Heart right ventricle (tissue), 16 donors: ENCODE results near the gene ATG4A. TPM values are rescaled to one million over a fixed set of nuclear protein-coding genes. Genes with fewer than 3 reads are reported as not detected.

Source experiments
- ATAC-seq, 8 donors: fragments of 200-7000 bp; cut with Tn5 transposase; one replicate each; pipeline ENCODE4 v1.9.1; 2020; ENCODE audit warnings: mild to moderate bottlenecking in 8 of 8, moderate library complexity in 8 of 8, moderate number of reproducible peaks in 1 of 8
- DNase-seq, 2 donors: peaks; one replicate each; pipeline ENCODE4 v3.0.0-alpha.2; 2020
- H3K27ac ChIP-seq, 10 donors: fragments of 200-600 bp; sonication (generic) in 2 of 10; one replicate each; pipeline versions ENCODE4 v1.5.0 to v1.8.0; 2020 to 2022; ENCODE audit warnings: mild to moderate bottlenecking in 3 of 10
- H3K27me3 ChIP-seq, 7 donors: fragments of 200-600 bp; one replicate each; pipeline ENCODE4 v1.8.0; 2021 to 2022; ENCODE audit warnings: mild to moderate bottlenecking in 2 of 7
- H3K36me3 ChIP-seq, 9 donors: fragments of 200-600 bp; sonication (generic) in 1 of 9; one replicate each; pipeline versions ENCODE4 v1.5.0 to v1.8.0; 2020 to 2022; ENCODE audit warnings: mild to moderate bottlenecking in 2 of 9
- H3K4me1 ChIP-seq, 9 donors: fragments of 200-600 bp; sonication (generic) in 1 of 9; one replicate each; pipeline versions ENCODE4 v1.5.0 to v1.8.0; 2020 to 2022; ENCODE audit warnings: mild to moderate bottlenecking in 4 of 9
- H3K4me3 ChIP-seq, 10 donors: fragments of 200-600 bp; sonication (generic) in 2 of 10; one replicate each; pipeline versions ENCODE4 v1.5.0 to v1.8.0; 2020 to 2022; ENCODE audit warnings: mild to moderate bottlenecking in 7 of 10, moderate library complexity in 2 of 10
- H3K9me3 ChIP-seq, 11 donors: fragments of 200-600 bp in 10 of 11; sonication (generic) in 2 of 11; one replicate each; pipeline versions ENCODE4 v1.5.0 to v1.8.0; 2013 to 2022; ENCODE audit warnings: mild to moderate bottlenecking in 2 of 11, control low read depth in 1 of 11, moderate library complexity in 1 of 11
- CTCF ChIP-seq, 9 donors: fragments of 200-600 bp; sonication (generic) in 2 of 9; IDR thresholded peaks; one replicate each; pipeline versions ENCODE4 v1.5.0 to v1.8.0; 2021 to 2022; ENCODE audit warnings: antibody characterized with exemption in 9 of 9, mild to moderate bottlenecking in 5 of 9, moderate library complexity in 1 of 9
- WGBS, 2 donors: extraction: QIAGEN DNeasy Blood & Tissue Kit; methylation state at CpG; one replicate each; pipeline ENCODE4 v1.1.7; 2013; ENCODE audit warnings: inconsistent platforms in 1 of 2; 5-methylcytosine and 5-hydroxymethylcytosine counted together
- intact Hi-C, 10 donors: fragments of 100-400 bp; cut with DNase I; formaldehyde crosslinking; loops; one replicate each; pipeline versions ENCODE4 v1.11.1 to v1.14.2; 2022
- long read RNA-seq, 3 donors: library from polyadenylated mRNA; unstranded; transcript quantifications; one replicate each; pipeline ENCODE4 v2.0.0, GENCODE V29; 2020 to 2021
- polyA plus RNA-seq, 2 donors: library from polyadenylated mRNA; stranded (reverse); fragments of 200-250 nt; gene quantifications; one replicate each; pipeline ENCODE4 v1.2.3, GENCODE V29; 2013
- total RNA-seq, 10 donors: library from RNA; stranded (reverse); fragmentation: NEBNext Ultra II Directional in 3 of 10; extraction: Animal tissue kit (Norgen Biotek cat#: 25700) in 3 of 10; gene quantifications; one replicate each; pipeline versions ENCODE4 v1.2.1 to v1.2.4, GENCODE V29; 2021 to 2023
- donor health status: Arrhythmogenic right ventricular cardiomyopathy.
- donor health status: ischemic (EF 13 %, LVEDD 7.1; RV severe dilation, severe dysfunction).
- donor health status: healthy with polysubstance abuse.
- donor health status: DM: no; HTN: yes; CAD: no.
- donor health status: DM: no; HTN: no; CAD: no.
- donor health status: ischemic (EF 25% LVEDD 6.9; RV normal size, moderate dysfunction).
- donor health status: ischemic (EF 25% LVEDD 5.7; RV mildly dilated, moderate dysfunction).
- donor health status: healthy.
- donor health status: DM: yes; HTN: yes; CAD: no.
- donor health status: Ischemic cardiomyopathy.
- donor health status: ischemic (EF 35%, LVEDD 5.7; RV mildly dilated, moderate dysfunction).
- donor health status: nonischemic (EF 11% LVEDD 7.7; RV severe dilation, severe dysfunction).
- donor health status: DM: yes; HTN: yes; CAD: no.
- donor health status: PGD.
- donor health status: ischemic (EF 29% LVEDD 5.4; RV normal size, mild dysfunction).
- donor health status: nonischemic (EF 23%, LVEDD 6.1; RV moderate dilation, normal function).

Gene ATG4A, protein sequence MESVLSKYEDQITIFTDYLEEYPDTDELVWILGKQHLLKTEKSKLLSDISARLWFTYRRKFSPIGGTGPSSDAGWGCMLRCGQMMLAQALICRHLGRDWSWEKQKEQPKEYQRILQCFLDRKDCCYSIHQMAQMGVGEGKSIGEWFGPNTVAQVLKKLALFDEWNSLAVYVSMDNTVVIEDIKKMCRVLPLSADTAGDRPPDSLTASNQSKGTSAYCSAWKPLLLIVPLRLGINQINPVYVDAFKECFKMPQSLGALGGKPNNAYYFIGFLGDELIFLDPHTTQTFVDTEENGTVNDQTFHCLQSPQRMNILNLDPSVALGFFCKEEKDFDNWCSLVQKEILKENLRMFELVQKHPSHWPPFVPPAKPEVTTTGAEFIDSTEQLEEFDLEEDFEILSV
- total RNA-seq (10 to 100 TPM; 13.1 to 20.5 (median 17.3) TPM), polyA plus RNA-seq (10 to 100 TPM; 13.4 to 14.2 TPM)
- long read RNA-seq, donor 1, partial matches to known transcripts = 5 of 16 reads
- long read RNA-seq, donor 1, other reads (novel, unspliced or antisense) = 4 of 16 reads
- long read RNA-seq, donor 2, transcript ATG4A-203 (13 exons, 2,315 nt) = major isoform, 16 of 25 reads
- long read RNA-seq, donor 2, partial matches to known transcripts = 2 of 25 reads
- long read RNA-seq, donor 2, other reads (novel, unspliced or antisense) = 6 of 25 reads
- long read RNA-seq, donor 3, transcript ATG4A-204 (14 exons, 2,501 nt) = minor isoform, 5 of 67 reads
- long read RNA-seq, donor 3, transcript ATG4A-203 (13 exons, 2,315 nt) = major isoform, 42 of 67 reads
- long read RNA-seq, donor 3, partial matches to known transcripts = 11 of 67 reads
- long read RNA-seq, donor 3, other reads (novel, unspliced or antisense) = 9 of 67 reads

DNA sequence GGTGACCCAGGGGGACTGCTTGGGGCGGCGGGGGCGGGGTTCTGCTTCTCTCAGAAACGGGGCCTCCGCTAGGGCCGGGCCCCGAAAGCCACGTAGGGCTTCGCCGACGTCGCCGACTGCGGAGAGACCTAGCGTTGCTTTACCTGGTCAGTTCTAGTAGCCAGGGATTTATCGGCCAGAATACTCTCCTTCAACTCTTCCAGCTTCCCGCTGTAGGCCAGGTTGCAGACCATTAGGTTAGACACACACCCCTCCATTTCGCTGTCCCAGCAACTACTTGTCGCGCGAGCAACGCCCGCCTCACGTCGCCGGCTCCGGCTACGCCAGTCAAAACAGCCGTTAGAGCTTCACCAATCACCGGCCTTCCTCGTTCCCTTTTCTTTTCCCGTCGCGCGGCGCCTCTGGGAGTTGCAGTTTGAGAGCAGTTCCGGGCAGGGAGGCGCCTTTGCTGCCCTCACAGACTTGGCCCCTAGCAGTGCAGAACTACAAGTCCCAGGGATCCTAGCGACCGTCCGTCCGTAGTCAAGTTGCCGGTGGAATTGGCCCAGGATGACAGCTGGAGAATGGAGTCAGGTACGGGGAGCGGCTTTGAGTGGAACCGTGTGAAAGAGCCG lies at the start of gene ATG4A, which contains the start of gene PSMD10:
Gene ATG4A, plus strand, starts transcription at position 515 of the 614 bp plus-strand sequence. Its CDS starts 49 bp downstream, at position 564.
Gene PSMD10, minus strand, starts transcription at position 279 of the 614 bp plus-strand sequence. Its CDS starts 22 bp downstream, at position 257.
- intact Hi-C loops = loop anchor here in 3 of 10 donors (5.0 kb wide), 1 partner anchor 41 kb away; no protein-coding TSS in a partner anchor
- 1% methylated on average over 27 to 47 of the region's 47 CpGs for WGBS, 2 donors

GRCh38 chrX:108044554-108045256 lies 46.9 kb upstream of the ATG4A start, which contains the start of gene VSIG1:
Gene VSIG1, plus strand, starts transcription at chrX:108045065. Its CDS starts 66 bp downstream, at chrX:108045131.
- 89 to 91% methylated on average over 10 of the region's 10 CpGs for WGBS, 2 donors

More for the DNA sequence above, at the start of gene ATG4A, which contains the start of gene PSMD10:
- Histone ChIP-seq H3K4me1 (peaks cover 0 to 32% (median 7%) of the 10 kb centered on the region in 9 donors), H3K4me3 (peak within 1 kb of the TSS; percentile 35 to 83 (median 69)), H3K9me3 (no peaks in the 10 kb centered on the region), H3K27ac (peak within 1 kb of the TSS; percentile 50 to 90 (median 86)), H3K36me3 (peaks cover 0 to 25% (median 14%) of the 10 kb centered on the region in 9 donors), H3K27me3 (peaks cover 0 to 11% (median 0%) of the 10 kb centered on the region in 7 donors)
- TF ChIP-seq CTCF (IDR thresholded peaks at IDR 0.05) = no peak
- peak; percentile 98 to 99 (median 98) for ATAC-seq
- DNase-seq = peak; percentile 89 to 94

GRCh38 chrX:108049649-108050048 lies 41.9 kb upstream of the ATG4A start:
- Histone ChIP-seq H3K27ac (no peak overlapping the region), H3K4me1 (no peaks in the 10 kb centered on the region), H3K4me3 (no peak overlapping the region), H3K36me3 (no peaks in the 10 kb centered on the region), H3K27me3 (peaks cover 0 to 81% (median 0%) of the 10 kb centered on the region in 7 donors), H3K9me3 (no peaks in the 10 kb centered on the region)
- intact Hi-C loops = no loop called here
- WGBS, 2 donors = 30 to 42% methylated on average over 1 of the region's 1 CpG
- TF ChIP-seq CTCF (IDR thresholded peaks at IDR 0.05) = no peak
- DNase-seq = no peak
- no peak for ATAC-seq

More at GRCh38 chrX:108044554-108045256, 46.9 kb upstream of the ATG4A start, which contains the start of gene VSIG1:
- Histone ChIP-seq H3K27me3 (peaks cover 0 to 57% (median 0%) of the 10 kb centered on the region in 7 donors), H3K9me3 (no peaks in the 10 kb centered on the region), H3K4me1 (no peaks in the 10 kb centered on the region), H3K36me3 (no peaks in the 10 kb centered on the region), H3K27ac (no peak within 1 kb of the TSS), H3K4me3 (no peak within 1 kb of the TSS)
- ATAC-seq (no peak), DNase-seq (no peak)
- intact Hi-C loops = no loop called here
- no peak for TF ChIP-seq CTCF (IDR thresholded peaks at IDR 0.05)
